IPS DF 4.7 (cell line): Measurements from ENCODE around the gene KCNIP4.

Experiments used
- DNase-seq: peaks from one replicate; pipeline ENCODE4 v3.0.0-alpha.2; 2013; ENCODE audit warnings: low spot score; ENCODE audit errors: extremely low read depth

The KCNIP4 gene

GRCh38 chr4:21469438-21470300 lies 478.9 kb downstream of the KCNIP4 start:
- no peak for DNase-seq

DNA sequence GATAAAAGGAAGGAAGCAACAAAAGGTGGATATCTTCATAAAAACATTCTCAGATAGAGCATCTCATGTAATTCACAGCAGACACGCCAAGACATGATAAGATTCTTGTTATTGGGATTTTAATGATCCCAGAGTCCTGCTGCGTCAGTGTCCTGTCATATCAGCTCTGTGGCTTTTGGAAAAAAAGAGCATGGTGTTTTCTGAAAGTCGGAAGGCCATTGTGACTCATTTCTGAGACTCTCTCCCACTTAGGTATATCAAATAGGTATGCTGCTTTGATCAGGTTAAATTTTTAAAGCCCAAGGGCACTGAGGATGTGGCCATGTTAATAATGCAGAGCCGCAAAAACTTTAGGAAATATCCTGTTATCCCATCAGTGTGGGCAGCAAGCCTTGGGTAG lies 481.0 kb downstream of the KCNIP4 start:
- no peak for DNase-seq

DNA sequence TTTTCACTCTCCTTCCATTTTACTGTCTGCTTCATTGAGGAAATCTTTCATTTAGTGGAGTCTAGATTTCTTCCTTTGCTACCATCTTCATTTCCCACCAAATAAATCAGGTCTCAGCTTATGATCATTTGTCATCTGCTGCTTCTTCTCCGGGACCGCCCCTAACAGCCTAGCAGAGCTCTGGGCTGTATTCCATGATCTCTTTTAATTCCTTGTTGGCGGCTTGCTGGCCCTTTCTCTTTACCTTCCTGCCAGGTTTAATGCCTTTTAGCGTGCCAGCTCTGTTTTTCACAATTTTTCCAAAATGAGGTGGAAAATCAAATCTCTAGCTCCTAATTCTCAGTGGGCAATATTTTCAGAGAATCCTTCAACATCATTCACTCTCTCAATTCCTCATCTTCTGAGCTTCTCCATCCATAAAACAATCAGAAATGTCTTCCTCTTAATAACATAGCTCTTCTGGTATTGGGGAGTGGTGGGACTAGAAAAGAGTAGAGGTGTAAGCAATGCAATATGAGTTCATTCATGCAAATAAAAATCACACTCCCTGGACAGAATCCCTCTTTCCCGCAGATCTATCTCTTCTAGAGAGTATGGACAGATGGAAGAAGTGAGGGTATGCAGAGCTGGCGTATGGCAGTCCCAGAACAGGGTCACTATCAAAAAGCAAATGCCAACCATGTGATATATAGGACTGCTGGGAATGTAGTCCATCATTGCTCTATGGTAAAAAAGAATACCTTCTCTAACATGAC lies 491.3 kb downstream of the KCNIP4 start:
- no peak for DNase-seq

DNA sequence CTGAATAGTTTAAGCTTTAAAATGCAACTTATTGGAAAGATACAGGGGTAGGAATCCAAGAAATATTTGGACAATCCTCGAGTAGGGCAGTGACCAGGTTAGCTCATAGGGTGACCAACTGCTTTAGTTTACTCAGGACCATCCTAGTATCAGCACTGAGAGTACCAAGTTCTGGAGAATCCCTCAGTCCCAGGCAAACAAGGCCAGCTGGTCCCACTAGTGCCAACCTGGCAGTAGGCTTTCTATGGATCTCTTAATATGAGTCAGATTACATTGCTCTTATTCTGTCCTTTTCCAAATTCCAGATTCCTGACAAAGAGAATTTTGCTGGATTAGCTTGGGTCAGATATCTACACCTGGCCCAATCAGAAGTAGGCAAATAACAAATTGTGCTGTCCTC lies 493.7 kb downstream of the KCNIP4 start:
- no peak for DNase-seq

- no peak for DNase-seq
These were observed 494.4 kb downstream of the KCNIP4 start for GRCh38 chr4:21454201-21454600.

DNA sequence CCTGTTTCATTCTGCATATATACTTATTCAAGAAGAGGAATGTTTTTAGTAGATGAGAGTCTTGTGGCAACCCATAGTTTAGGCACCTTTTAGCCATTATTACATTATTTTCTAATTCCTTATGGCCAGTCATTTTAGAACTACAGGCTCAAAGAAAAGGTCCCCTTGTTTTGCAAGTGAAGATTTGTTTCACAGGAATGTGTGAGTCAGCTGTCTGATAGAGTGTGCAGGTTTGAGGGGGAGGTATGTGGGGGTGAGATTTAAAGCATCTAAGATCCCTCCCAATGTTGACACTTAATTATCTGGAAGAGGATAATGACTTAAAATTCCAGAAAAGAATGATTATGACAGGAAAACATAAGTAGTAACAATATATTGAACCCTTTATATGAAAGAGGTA lies 495.6 kb downstream of the KCNIP4 start:
- no peak for DNase-seq

DNA sequence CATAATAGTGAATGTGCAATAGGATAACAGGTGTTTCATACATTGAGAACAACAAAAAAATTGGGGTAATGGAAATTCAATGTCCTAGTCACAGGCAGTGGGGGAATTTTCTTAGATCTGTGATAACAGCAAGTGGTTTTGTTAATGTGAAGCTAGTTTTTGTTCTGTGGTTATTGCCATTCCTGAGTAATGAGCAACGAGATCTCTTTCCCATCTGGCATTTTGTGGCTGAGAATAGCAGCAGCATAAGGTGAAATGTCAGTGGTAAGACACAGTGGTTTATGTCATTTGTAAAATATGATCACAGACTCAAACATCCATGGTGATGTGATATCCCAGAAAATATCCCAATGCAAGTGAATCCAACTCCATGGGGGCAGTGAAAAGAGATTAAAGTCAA lies 497.5 kb downstream of the KCNIP4 start:
- DNase-seq: no peak

GRCh38 chr4:21450331-21450730 lies 498.2 kb downstream of the KCNIP4 start:
- DNase-seq: no peak

DNA sequence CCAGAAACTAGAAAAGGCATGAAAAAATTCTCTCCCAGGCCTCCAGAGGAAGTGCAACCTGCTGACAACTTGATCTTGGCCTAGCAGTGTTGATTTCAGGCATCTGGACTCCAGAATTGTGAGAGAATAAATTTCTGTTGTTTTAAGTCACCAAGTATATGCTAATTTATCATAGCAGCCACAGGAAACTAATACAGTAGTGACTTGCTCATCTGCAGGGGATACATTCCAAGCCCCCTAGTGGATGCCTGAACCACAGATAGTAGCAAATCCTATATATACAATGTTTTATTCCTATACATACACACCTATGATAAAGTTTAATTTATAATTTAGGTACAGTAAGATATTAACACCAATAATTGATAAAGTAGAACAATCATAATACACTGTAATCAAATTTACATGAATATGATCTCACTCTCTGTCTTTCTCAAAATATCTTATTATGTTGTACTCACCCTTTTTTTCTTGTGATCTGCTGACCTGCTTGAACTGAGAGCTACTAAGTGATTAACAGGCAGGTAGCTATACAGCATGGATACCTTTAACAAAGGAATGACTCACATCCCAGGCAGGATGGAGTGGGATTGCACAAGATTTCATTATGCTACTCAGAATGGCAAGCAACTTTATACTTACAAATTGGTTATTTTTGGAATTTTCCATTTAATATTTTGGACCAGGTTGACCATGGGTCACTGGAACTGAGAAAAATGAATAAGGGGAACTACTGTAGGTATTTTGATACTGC lies 501.1 kb downstream of the KCNIP4 start:
- no peak for DNase-seq

DNA sequence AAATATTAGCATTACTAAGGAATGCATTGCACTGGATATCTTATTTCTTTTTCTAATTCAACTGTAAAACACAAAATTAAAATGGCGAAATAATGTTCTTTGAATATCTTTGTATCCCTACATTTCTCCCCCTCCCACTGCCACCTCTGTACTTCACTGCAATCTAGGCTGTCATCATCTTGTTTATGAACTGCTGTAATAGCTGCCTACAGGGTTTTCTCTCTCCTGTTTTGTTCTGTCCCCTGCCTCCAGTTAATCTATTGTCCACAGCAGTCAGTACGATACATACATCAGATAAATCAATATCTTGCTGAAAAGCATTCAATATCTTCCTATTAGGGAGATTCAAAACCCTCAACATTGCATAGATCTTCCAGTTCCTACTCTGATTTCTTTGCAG lies 528.4 kb downstream of the KCNIP4 start:
- no peak for DNase-seq

DNA sequence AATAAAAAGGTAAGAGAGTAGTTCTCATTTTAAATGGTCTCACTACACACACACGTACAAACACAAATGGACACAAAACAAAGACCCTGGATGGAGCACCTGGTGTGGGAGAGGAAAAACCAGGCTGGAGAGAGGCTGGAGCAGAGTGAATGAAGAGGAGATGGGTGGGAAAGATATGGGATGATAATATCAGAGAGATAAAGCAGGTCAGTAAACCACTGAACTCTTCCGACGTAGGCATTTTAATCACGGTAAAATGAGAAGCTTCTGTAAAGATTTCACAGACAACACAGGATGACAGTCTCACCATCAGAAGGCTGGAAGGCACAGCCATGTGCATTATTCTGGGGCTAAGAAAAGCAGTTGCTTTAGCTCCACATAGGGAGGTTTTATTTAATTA lies 532.8 kb downstream of the KCNIP4 start:
- DNase-seq: no peak

GRCh38 chr4:21413807-21414370 lies 534.7 kb downstream of the KCNIP4 start:
- no peak for DNase-seq

- DNase-seq: no peak
These were observed 537.5 kb downstream of the KCNIP4 start for GRCh38 chr4:21411086-21411485.

- DNase-seq: no peak
These were observed 538.2 kb downstream of the KCNIP4 start for GRCh38 chr4:21410372-21410771.

GRCh38 chr4:21387683-21388082 lies 560.9 kb downstream of the KCNIP4 start:
- no peak for DNase-seq

DNA sequence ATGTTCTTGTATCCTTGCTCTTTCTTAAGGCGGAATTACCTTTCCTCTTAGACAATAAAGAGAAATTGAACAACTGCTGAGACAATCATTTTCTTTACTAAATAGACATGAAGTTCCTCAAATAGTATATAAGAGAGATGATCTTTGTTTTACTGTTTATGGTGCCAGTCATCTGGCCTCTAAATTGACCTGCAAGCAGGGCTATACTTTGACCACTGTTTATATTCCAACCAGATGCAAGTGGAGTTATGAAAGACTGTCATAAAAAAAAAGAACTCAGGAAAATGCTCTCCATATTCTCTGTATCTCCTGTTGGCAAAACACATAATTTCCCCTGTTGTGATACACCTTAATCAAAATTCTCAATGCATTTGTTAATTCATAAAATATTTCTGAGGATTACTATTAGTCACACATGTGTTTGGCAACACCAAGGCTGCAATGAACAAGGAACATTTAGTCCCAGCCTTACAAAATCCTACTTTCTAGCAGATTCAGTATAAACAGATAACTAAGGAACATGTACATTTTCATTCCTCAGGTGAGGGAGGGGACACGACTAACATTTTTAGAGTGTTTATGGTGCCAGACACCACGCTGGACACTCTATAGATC lies 562.3 kb downstream of the KCNIP4 start:
- DNase-seq: no peak

- no peak for DNase-seq
These were observed 562.9 kb downstream of the KCNIP4 start for GRCh38 chr4:21385706-21386105.

- DNase-seq: no peak
These were observed 564.0 kb downstream of the KCNIP4 start for GRCh38 chr4:21384609-21385008.

DNA sequence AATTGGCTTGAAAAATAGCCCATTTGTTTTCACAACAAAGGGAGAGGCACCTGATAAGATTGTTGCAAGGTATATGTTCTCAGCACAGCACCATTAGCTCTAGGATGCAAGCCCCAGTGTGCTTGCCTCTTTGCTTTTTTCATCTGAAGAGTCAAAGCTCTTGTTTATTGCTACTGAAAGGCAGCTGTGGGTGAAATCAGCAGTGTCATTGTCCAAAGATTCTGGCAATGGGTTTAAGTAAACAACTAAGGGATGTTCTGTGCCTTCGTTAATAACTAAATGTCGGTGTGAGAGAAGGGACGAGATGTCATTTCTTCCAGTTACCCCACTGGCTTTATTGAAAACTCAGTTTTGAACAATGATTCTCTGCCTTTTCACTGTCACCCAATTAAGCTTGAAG lies 567.7 kb downstream of the KCNIP4 start:
- DNase-seq: no peak

DNA sequence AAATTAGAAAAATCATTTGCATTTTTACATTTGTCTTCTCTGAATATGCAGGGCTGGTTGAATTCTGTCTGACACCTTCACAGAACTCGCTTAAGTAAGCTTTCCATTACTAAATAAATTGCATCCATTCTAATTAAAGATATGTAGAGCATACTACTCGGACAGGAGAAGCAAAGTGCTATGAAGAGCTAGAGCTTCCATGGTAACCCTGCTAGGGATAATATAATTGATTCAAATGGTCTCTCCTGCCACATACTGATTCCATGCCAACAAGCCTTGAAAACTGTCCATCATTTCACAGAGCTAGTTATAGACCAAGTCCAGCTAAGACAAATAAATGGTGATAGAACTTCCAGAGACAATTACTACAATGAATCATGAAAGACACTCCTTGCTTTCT lies 571.5 kb downstream of the KCNIP4 start:
- no peak for DNase-seq

DNA sequence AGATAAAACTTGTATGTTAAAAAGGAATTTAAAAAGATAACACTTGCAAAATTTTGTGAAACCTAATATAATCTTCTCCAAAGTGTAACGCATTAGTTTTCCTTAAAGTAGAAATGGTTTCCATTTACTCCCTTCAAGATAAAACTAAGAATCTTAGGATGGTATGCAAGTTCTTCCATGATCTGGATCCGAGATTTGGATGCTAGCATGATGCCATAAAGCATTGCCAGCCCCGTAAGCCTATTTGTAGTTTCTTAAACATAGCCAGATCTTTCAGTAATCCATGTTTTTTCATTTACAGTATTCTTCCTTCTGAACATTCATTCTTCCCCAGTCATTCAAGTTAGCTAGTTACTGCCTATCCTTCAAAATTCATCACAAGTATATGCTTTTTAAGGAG lies 572.4 kb downstream of the KCNIP4 start:
- DNase-seq: no peak
